GM18508 (cell line): ENCODE data around the gene PIWIL1.

Experiments used
- ATAC-seq: cut with Tn5 transposase; IDR thresholded peaks from one replicate; pipeline ENCODE4 v1.9.1; 2021; ENCODE audit warnings: moderate number of reproducible peaks; ENCODE audit not compliant: insufficient read depth, unreplicated experiment

PIWIL1 gene

DNA sequence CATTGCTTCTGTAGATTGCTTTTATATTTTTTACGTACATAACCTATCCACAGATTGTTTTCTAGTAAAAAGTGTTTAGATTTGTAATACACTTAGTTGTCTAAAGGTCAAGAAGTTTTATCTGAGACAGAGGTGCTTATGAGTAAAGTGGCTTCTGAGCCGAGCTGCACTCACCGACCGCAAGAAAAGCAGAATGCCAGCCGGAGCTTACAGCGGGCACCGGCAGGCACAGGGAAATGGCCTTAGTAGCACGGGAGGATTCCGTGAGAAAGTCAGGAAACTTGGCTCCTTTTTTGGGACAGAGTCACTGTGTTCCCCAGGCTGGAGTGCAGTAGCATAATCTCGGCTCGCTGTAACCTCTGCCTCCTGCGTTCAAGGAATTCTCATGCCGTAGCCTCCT is 29.8 kb downstream of the PIWIL1 start:
- ATAC-seq = no peak

DNA sequence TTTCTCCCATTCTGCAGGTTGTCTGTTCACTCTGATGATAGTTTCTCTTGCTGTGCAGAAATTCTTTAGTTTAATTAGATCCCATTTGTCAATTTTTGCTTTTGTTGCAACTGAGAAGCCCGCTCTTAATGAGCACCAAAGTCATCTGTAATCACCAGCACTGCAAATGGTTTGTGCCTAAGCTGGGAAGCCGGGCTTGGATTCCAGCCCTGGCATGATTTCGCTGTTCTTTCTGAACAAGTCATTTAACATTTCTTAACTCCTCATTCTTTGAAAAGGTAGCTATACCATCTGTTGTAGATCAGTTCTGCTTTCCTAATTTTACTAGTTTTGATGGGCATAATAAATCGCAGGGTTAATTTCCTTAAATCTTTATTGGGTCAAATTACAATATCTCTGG is 32.1 kb downstream of the PIWIL1 start:
- ATAC-seq = no peak

DNA sequence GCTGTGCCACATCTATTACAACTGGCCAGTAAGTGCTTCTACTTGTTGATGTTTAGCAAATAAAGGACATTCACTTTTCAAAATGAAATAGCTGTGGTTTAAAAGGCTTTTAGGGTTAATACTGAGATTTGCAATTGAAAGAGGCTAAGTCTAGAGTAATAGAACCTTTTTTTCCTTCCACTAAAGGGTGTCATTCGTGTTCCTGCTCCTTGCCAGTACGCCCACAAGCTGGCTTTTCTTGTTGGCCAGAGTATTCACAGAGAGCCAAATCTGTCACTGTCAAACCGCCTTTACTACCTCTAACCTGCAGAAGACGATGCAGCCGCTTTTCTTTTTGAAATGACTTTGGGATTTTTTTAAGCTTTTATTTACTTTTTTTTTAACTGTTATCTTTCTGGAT is 33.6 kb downstream of the PIWIL1 start:
- no peak for ATAC-seq

DNA sequence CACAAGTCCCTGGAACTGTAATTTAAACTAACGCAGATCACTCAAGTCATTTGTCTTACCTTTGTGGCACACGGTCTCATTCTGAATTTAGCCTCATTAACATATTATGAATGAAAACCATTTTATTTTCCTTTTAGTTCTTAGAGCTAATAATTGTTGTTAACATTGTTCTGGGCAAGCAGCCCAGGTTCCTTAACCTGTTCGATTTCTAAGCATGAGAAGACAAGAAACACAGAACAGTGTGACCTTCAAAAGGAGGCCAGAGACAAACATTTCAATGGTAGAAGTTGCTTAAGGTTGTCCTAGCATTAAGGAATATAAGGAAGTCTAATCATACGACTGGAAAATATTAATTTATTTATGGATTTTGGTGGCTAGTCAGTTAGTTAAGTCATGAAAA is 35.2 kb downstream of the PIWIL1 start:
- ATAC-seq = no peak

DNA sequence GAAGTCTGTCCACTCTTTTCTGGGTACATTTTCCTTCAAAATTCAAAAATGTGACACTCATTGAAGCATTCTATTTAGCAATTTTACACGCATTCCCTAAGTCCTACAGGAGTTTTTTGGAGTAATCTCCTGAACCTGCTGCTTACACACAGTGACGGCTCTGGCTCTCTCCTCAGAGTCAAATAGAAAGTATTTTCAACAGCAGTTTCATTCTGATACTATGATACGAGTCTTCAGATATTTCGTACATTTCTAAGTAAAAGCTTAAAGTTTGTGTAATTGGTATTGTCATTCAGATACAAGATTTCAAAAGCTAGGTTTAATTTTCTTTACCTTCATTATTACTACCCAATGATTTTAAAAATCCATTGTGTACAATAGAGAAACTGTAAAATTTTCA is 36.4 kb downstream of the PIWIL1 start:
- ATAC-seq = no peak

DNA sequence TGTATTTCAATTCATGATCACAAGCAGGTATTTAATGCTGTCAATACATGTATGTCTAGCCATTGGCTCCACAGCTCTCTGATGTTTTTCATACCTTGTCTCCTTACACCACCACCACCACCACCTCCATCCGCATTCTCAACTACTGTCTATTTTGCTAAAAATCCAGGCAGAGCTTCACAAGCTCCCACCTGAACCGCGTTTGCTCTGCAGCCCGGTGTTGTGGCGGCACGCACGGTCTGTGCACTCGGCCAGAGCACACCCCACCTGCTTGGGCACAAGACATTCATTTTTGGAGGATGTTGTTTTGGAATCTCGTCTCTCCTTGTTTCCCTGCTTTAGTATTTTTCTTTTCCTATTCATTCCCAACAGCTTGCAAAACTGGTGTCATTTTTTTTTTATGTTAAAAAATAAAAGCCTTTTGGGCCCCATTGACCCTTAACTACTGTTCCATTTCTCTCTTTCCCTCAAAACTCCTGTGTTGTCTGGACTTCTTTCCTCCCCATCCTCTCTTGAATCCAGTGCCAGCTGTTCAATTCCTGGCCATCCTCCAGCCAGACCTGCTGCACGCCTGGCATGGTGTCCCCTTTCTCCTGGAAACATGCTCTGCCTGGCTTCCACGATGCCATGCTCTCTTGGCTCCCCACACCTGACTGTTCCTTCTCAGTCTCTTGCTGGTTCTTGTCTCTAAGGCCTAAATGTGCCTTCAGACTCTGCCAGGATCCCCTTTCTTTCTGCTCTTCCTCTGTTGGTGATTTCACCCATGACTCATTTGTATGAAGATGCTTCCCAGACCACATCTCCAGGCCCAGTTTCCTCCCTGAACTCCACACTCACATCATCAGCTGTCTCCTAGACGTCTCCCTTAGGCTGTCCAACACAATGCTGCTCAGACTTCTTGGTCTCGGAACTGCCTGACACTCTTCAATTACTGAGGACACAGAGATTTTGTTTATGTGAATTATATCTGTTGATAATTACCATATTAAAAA is 37.9 kb downstream of the PIWIL1 start:
- ATAC-seq = no peak

DNA sequence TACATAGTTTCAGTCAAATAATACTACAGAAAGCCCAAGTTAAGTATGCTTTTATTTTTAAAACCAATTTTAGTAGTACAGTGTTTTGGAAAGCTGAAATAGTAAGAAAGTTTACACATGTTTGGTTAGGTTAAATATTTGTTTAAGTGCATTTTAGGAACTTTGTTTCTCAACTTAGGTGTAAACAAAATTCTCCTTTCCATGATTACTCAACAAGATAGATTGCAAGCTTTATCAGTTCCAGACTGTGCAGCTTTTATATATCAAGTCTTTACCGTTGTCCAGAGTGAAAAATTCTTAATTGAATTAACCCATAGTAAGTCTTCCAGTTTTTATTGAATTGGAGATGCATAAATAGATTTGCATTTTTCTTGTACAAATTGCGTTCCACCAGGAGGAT is 45.1 kb downstream of the PIWIL1 start:
- no peak for ATAC-seq

DNA sequence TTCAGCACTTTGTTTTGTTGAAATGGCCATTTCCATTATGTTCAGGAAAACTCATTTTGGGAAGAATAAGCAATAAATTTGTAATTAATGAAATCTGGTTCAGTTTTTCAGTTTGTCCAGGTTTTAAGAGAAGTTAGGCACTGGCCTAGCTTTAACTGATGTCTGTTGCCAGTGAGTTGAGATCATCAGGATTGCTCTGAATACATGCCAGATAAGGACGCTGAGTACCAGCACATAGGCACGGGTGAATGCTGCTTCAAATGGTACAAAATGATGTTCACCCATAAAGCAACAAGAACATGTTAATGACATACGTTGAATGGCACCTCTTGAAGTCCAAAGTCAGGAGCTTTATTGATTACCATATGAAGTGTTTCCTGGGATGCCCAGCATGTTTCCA is 46.5 kb downstream of the PIWIL1 start:
- no peak for ATAC-seq

DNA sequence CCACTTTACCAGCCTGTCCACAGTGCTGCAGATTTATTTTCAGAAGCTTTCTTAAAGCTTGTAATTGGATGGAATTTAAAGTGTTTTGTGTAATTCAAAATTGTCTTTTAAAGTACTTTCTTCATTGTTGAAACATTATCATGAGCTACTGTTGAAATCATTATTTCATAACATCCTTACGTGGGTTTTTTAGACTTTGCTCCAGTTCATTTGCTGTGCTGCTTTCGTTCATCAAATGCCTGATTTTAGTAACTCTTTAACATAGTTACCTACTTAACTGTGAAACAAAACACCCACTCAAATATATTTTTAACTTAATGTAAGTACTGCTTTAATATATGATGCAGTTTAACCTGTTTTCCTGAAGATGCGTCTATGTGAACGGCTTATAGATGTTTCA is 47.5 kb downstream of the PIWIL1 start:
- no peak for ATAC-seq

DNA sequence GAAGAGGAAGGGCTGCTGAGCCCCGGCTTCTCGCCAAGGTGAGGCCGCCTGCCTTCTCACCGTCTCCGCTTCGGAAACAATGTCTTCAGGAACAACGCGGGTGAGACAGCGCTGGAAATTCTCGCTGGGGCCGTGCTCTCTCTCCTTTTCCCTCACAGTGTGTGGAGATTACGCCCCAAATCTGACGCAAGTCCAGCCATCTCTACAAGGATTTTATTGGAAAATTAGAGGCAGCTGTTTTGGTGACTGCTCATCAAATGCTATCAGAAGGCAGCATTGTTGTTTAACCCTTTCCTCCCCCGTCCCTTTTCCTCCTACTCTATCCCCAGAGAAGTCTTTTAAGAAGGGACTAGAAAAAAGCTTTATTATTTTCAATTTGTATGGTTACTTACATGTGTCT is 53.5 kb downstream of the PIWIL1 start:
- ATAC-seq = no peak

DNA sequence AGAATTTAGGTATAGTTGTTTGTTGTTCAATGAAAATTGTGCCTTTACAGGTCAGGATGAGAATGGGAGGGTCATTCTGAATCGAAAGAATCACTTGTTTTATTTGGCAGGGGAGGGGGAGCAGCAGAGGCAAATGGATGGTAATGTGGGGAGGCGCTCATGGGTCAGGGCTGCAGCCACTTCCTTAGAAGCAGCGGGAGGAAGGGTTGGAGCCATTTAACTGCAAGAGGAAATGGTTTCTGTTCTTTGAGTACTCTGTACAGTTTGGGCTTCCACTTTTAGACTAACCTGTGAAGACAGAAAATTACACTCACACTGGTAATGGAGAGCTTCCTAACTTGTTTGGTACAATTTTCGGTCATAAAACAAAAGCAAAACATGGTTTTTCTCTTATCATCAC is 57.2 kb downstream of the PIWIL1 start:
- no peak for ATAC-seq

DNA sequence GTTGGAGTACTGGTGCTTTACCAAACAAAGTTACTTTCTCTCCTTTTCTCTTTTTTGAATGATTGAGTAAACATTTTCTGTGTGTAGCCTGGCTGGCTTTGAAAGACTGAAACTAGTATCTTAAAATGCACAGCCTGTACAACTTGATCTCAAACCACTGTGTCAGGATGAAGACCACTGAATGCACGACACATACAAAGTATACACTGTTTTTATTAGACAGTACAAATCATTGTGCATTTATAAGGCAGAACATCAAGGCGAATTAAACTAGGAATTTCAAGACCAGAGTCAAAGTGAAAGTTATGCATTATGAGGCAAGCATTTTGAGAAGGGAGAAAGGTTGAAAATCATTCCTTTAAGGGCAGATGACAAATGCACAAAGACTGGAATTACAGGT is 59.0 kb downstream of the PIWIL1 start:
- no peak for ATAC-seq

DNA sequence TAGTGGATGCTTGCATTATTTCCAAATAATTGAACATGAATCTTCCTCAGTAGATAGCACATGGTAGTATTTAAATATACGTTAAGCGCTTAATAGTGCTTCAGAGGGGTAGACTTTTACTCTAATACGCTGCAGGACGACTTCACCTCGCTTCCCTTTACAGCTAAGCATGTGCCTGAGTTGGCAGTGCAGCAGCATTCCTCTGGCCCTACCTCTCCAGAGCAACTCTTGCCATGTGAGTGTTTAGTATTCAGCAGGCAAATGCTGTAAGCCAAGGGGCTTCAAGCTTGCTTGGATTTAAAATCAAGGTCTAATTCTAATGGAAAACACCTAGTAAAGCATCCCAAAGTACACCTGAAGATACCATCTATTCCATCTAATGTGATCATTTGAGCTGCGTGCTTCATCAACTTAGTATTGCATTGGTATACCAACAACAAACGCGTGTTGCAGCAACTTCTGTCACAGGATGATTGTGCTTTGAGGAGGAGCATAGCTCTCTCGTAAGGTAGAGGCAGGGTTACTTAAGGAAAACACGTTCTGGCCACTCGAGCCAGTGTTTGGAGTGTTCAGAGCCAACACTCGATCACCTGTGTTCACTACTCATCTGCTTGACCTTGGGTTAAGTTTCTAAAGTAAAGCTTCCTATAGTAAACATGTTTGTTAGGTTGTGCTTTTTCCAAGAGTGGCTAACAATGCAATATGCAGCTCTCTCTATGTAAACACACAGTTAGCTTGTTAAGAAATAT is 60.6 kb downstream of the PIWIL1 start:
- no peak for ATAC-seq

DNA sequence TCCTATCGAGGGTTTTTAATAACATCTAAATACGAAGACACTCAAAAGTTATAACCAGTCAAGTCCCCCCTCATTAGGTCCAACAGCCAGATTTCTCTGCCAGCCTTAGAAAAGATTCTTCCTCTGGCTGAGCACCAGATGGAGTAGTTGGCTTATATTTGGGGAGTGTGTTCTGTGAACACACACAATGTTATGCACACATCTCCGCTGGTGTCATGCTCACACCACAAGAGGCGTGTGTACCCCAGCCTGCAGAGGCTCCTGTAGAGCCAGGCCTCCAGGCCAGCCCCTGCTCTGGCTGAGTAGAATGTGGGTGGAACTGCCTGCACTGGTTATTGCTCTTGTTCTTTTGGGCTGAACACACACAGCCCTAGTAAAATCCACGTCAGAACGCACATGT is 64.0 kb downstream of the PIWIL1 start:
- ATAC-seq = no peak

DNA sequence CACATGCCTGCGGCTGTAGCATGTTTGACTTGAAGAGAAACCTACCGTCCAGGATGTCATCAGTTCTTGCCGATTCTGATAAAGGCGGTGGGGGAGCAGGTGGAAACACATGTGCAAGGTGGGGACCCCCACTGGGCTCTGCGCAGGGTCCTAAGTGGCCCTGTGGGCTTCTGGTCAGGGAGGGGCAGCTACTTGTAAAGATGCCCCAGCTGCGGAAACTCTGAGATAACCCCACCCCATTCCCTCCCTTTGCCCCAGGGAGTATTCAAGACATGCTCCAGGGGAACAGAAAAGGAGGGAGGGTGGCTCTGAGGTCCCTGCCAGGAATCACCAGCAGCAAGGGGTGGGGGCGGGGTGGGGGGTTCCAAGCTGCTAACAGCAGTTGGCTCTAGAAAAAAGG is 67.6 kb downstream of the PIWIL1 start:
- ATAC-seq = no peak

DNA sequence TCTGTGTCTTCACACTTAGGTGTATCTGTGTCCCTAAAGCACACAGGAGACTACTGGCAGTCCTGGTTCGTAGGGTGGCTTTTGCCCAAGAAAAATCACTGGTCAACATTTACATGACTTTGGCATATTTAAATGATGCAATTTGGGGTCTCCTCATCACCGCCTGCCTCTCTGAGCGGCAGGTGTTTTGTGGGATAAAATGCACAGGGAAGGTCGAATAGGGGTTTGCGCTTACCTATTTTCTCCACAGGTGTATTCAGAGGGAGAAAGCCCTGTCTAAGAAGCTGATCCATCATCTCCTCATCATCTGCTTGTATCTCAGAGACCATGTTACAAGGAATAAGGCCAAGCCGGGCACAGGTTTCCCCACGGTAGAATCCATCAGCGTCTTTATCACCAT is 74.7 kb downstream of the PIWIL1 start:
- no peak for ATAC-seq

DNA sequence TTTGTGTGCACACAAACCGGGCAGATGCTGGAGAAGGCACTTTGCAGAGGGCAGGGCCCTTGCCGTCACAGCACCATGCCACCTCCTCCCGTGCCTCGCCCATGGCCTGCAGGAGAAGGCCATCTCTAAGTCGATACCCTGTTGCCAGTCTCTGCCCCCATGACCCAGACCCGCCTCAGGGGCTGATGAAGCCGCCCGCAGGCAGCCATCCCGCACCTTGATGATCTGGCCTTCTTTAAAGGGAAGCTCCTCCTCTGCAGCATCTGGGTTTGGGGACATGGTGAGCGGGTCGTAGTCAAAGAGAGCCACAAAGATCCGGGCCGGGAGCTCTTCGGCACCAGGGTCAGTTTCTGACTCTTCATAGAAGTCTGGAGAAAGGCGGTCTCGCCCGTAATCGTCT is 76.2 kb downstream of the PIWIL1 start:
- ATAC-seq = no peak

DNA sequence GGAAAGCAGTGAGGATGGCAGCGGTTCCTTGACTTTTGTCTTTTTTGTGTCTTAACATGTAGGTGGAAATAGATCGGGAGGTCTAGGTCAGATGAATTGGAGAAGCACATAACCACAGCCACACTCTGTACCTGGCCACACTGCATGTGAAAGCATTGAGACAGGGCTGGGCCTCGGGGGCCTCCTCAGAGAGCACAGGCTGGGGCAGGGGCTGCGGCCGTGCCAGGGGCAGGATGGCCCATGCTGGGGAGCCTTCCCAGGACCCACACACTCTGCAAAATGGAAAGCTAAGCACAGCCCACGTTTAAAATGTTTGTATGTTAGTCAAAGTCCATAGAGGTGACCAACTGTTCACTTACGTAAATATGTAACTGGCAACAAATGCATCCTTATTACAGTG is 76.7 kb downstream of the PIWIL1 start:
- ATAC-seq = no peak

DNA sequence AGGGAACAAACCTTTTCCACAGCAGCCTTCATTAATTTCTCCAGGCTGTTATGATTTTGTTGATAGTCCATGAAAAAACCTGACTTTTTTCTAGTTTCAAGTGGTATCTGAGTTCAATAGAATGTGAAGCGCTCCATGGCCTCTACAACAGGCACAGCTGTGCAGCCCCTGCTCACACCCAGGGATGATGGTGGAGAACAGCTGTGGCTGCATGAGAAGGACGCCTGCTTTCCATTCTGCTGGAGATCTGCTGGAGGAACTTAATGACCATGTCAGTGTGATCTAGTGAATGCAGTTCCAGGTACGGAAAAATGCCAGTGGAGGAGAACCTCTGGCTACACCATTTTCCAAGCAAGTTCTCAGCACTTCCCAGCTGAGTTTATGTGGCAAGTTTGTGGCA is 80.6 kb downstream of the PIWIL1 start:
- no peak for ATAC-seq

DNA sequence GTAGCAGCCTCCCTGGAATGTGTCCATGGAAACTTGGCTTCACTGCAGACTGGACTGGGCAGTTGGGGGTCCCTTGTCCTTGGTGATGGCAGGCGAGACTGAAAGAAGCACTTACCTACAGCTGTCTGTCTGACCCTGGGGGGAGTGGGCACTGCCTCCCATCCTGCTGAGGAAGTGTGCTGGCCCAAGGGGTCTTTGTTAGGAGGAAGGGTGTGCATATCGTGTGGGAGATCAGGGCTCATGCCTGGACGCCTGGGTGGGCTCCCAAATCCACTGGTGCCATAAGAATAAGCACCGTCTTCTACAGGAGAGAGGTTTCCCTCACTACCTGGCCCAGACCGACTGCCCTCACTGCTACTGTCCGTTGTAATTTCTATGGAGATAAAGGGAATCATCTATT is 81.4 kb downstream of the PIWIL1 start:
- no peak for ATAC-seq

DNA sequence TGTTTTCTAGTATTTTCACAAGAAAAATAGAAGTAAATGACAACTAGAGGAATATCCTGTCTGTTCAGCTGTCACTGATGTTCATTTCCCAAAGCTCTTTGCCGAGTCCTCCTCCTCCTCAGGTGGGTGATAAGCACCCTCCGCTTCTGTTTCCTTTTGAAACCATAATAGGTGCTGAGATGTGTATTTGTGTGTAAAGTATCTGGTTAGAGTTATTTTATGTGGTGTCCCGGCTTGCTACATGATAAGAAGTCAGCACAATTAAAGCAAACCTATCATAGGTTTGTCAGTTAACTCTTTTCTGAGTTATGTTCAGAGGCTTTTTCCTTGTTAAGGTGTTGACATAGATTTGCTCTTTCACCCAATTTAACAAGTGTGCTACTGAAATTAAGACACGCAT is 82.4 kb downstream of the PIWIL1 start:
- no peak for ATAC-seq

DNA sequence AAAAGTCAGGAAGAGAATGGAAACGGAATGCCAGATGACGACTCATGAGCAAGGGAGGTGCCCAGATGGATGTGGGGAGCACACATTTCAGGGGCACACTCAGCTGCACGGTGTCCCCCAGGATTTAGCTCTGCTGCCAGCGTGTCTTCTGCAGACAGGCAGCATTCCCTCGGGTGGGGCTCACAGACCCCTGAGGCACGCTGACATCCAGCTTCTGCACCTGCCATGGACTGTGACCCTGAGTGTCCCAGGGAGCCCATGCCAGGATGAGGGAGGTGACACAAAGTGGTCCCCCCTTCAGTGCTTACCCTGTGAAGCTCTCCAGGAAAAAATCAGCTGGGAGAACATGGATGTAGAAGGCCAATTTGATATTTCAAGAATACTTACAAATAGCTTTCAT is 84.2 kb downstream of the PIWIL1 start:
- ATAC-seq = no peak
